Measurements from ENCODE around the gene TFR2.

TFR2 gene

GRCh38 chr7:100578246-100579183 lies 62.8 kb downstream of the TFR2 start:
- intact Hi-C loops (cut with DNase I) = no loop called here
- peak in 2 of 10 donors; percentile 60 to 75 for DNase-seq

DNA sequence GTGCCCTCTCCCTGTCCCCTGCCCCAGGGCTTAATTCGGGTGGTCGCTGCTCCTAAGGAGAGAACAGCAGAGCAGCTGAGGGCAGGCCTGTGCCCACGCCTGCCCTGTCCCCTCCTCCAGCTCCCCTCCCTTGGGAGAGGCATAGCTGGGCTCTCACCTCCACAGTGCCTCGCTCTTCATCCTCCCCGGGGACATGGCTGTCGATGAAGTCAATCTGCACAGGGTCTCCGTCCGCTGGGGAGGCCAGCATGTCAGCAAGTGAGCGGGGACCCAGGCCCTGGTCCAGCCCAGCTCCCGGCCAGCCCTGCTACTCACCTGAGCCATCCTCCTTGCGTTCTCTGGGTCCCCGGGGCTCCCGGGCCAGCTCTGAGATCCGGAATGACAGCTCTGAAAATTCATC lies 63.8 kb downstream of the TFR2 start:
- DNase-seq = peak in 2 of 10 donors; percentile 61 to 80
- intact Hi-C loops (cut with DNase I) = no loop called here

GRCh38 chr7:100577103-100577502 lies 64.2 kb downstream of the TFR2 start:
- intact Hi-C loops (cut with DNase I) = no loop called here
- peak in 2 of 10 donors; percentile 59 to 78 for DNase-seq

DNA sequence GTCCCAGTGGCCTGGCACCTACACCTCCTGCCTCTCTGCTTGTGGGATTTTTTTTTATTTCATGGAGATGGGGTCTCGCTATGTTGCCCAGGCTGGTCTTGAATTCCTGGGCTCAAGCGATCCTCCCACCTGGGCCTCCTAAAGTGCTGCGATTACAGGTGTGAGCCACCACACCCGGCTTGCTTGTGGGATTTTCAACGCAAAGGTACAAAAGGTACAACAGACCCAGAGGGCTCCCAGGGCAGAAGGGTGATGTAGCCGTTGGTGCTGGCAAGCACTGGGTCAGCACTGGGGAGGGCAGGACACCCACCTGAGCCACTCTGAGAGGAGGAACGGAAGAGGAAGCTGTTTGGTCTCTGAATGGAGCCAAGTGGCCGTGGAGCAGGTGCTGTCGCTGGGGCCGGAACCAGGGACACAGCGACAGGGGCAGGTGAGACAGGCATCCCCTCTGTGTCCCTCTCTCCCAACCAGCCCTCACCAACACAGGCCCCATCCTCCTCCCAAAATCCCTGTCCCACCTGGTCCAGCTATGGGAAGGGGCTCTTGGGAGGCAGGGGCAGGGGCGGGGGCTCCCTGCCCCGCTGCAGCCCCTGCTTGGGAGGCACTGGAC lies 64.9 kb downstream of the TFR2 start:
- peak in 1 of 10 donors; percentile 27 for DNase-seq
- intact Hi-C loops (cut with DNase I) = no loop called here

GRCh38 chr7:100575746-100576383 lies 65.5 kb downstream of the TFR2 start:
- DNase-seq = peak in 2 of 10 donors; percentile 77
- intact Hi-C loops (cut with DNase I) = no loop called here

- intact Hi-C loops (cut with DNase I) = no loop called here
- DNase-seq = peak in 2 of 10 donors; percentile 40 to 63
These were observed 66.1 kb downstream of the TFR2 start for GRCh38 chr7:100575206-100575631.

GRCh38 chr7:100574362-100575205 lies 66.8 kb downstream of the TFR2 start:
- DNase-seq = peak in 3 of 10 donors; percentile 72 to 80 (median 78)
- intact Hi-C loops (cut with DNase I) = no loop called here

GRCh38 chr7:100573691-100574361 lies 67.5 kb downstream of the TFR2 start, which contains the start of gene SAP25:
SAP25 (minus strand) TSS chr7:100573900; CDS start chr7:100573742, 158 bp downstream.
- intact Hi-C loops (cut with DNase I) = no loop called here
- DNase-seq = peak in 2 of 10 donors; percentile 68 to 73

- intact Hi-C loops (cut with DNase I) = no loop called here
- DNase-seq = peak in 2 of 10 donors; percentile 73 to 83
These were observed 68.2 kb downstream of the TFR2 start for GRCh38 chr7:100572949-100573675.

- peak in 2 of 10 donors; percentile 51 to 59 for DNase-seq
These were observed 68.9 kb downstream of the TFR2 start for GRCh38 chr7:100572281-100572948.

DNA sequence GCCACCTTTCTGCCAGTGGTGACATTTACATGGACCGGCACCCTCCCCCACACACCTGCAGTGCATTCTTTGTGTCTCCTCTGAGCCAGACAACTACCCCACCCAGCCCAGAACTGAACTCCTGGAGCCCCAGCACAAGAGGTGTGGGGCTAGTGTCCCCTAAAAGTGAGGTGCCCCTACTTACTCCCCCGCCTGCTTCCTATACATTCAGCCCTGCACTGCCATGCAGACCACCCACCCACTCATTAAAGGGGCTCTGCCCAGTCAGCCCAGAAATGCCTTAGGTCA lies 69.6 kb downstream of the TFR2 start:
- DNase-seq = peak in 1 of 10 donors; percentile 38
- intact Hi-C loops (cut with DNase I) = no loop called here

More at GRCh38 chr7:100572281-100572948, 68.9 kb downstream of the TFR2 start:
- intact Hi-C loops (cut with DNase I) = no loop called here

DNA sequence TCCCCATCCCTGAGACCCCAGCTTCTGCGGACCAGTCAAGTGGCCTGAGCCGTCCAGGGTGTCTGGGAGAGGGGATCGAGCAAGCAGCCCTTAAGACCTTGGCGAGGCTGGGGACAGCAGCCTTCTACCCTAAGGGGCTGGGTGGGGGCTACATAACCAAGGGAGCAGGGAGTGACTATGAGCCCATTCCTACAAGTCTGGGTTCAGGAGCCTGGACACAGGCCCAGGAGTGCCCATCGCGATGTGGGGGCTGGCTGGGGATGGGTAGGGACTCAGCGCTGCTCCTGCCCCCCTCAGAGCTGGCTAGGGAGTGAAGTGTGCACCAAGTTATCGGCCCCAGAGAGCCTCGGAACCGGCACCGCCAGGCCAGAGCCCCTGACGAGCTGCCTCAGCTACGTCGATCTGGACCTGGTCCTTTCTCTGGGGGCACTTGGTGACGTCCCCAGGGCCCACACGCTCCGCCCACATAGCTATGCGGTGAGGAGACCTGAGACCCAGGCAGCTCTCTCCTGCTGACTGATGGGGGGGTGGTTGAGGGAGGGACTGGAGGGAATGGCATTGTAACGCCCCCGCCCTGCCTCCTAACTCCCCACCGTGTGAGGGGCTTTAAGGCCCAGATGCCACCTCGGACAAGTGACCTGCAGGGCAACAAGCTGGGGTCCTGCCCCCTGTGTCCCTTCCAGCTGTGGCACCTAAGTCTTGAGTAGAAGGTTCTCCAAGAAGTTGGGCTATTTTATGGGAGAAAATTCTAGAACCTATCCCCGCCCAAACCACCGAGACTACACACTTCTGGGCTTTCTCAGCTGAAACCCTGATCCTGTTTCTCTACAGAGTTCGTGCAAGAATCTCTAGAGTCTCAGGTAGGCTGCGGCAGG lies 70.2 kb downstream of the TFR2 start:
- DNase-seq = peak in 2 of 10 donors; percentile 41 to 70
- intact Hi-C loops (cut with DNase I) = no loop called here
